ENCODE measurements around the gene SCMH1.
"Not testable (repeated sequence)": the region's sequence is repeated elsewhere in the genome, so short reads cannot be mapped to it uniquely, and the experiment has no call there.

Gene SCMH1

GRCh38 chr1:41218152-41218551, 24.0 kb downstream of the SCMH1 start:
- TF ChIP-seq CTCF (IDR thresholded peaks at IDR 0.05; ENCODE audit: borderline replicate concordance, insufficient read depth, low read depth, low read length), result no peak

GRCh38 chr1:41217441-41217840, 24.7 kb downstream of the SCMH1 start:
- no peak for TF ChIP-seq CTCF (IDR thresholded peaks at IDR 0.05; ENCODE audit: borderline replicate concordance, insufficient read depth, low read depth, low read length)
- no peak overlapping the region for H3K4me3 ChIP-seq (ENCODE audit: low read depth, low read length)

More at GRCh38 chr1:41218152-41218551, 24.0 kb downstream of the SCMH1 start:
- H3K4me3 ChIP-seq (ENCODE audit: low read depth, low read length), result no peak overlapping the region

GRCh38 chr1:41215623-41216022, 26.5 kb downstream of the SCMH1 start:
- no peak for TF ChIP-seq CTCF (IDR thresholded peaks at IDR 0.05; ENCODE audit: borderline replicate concordance, insufficient read depth, low read depth, low read length)
- H3K4me3 ChIP-seq (ENCODE audit: low read depth, low read length), result no peak overlapping the region

- no peak for TF ChIP-seq CTCF (IDR thresholded peaks at IDR 0.05; ENCODE audit: borderline replicate concordance, insufficient read depth, low read depth, low read length)
- H3K4me3 ChIP-seq (ENCODE audit: low read depth, low read length), result no peak overlapping the region
Observed at GRCh38 chr1:41213341-41213740, 28.8 kb downstream of the SCMH1 start.

- H3K4me3 ChIP-seq (ENCODE audit: low read depth, low read length), result not testable (repeated sequence)
Observed at GRCh38 chr1:41211608-41212007, 30.5 kb downstream of the SCMH1 start.

GRCh38 chr1:41207053-41207452, 35.1 kb downstream of the SCMH1 start:
- not testable (repeated sequence) for H3K4me3 ChIP-seq (ENCODE audit: low read depth, low read length)

GRCh38 chr1:41200728-41201127, 41.4 kb downstream of the SCMH1 start:
- H3K4me3 ChIP-seq (ENCODE audit: low read depth, low read length), result no peak overlapping the region
- no peak for TF ChIP-seq CTCF (IDR thresholded peaks at IDR 0.05; ENCODE audit: borderline replicate concordance, insufficient read depth, low read depth, low read length)

- TF ChIP-seq CTCF (IDR thresholded peaks at IDR 0.05; ENCODE audit: borderline replicate concordance, insufficient read depth, low read depth, low read length), result no peak
- H3K4me3 ChIP-seq (ENCODE audit: low read depth, low read length), result no peak overlapping the region
Observed at GRCh38 chr1:41199375-41199774, 42.7 kb downstream of the SCMH1 start.
